Activated CD4-positive, alpha-beta T cell treated with anti-CD3 and anti-CD28 coated beads for 48 hours (primary cell): ENCODE measurements around the gene FTCD.

ENCODE experiments used
- DNase-seq: peaks from one replicate; pipeline ENCODE4 v3.0.0-alpha.2; 2020

Gene FTCD

DNA sequence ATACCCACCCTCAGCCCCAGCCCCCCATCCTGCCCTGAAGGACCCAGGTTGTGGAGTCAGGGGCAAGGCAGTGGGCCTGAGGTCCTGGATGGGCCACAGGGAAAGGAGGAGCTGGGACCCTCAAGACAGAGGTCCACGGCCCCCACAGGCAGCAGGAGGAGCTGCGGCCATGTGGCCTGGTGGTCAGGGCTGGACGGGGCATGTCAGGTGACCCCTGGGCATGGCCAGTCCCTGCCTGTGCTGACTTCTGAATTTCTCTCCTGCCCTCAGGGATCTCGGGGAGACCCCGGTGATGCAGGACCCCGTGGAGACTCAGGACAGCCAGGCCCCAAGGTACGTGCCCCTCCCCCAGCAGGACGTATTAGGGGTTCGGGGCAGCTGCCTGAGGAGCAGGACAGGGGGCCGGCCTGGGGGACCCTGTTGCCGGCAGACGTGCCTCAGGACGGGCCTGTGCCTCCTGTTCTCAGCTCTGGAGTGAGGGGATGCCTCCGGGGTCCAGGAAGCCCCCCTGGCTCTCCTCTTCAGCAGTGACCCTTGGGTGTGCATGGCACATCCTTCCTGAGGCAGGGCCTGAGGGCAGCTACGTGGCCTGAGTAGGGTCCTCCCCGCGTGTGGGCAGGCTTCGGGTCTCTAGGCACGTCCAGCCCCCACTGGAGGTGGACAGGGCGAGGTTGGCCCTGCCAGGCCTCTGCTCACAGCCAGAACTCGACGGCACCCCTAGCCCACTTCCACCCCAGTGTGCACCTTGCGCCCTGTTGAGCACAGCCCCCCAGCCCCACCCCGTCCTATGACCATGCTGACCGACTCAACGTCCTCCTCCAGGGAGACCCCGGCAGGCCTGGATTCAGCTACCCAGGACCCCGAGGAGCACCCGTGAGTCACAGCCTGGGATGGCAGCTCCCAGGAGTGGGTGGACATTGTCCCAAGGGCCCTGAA lies 33.8 kb downstream of the FTCD start:
- DNase-seq, result no peak

DNA sequence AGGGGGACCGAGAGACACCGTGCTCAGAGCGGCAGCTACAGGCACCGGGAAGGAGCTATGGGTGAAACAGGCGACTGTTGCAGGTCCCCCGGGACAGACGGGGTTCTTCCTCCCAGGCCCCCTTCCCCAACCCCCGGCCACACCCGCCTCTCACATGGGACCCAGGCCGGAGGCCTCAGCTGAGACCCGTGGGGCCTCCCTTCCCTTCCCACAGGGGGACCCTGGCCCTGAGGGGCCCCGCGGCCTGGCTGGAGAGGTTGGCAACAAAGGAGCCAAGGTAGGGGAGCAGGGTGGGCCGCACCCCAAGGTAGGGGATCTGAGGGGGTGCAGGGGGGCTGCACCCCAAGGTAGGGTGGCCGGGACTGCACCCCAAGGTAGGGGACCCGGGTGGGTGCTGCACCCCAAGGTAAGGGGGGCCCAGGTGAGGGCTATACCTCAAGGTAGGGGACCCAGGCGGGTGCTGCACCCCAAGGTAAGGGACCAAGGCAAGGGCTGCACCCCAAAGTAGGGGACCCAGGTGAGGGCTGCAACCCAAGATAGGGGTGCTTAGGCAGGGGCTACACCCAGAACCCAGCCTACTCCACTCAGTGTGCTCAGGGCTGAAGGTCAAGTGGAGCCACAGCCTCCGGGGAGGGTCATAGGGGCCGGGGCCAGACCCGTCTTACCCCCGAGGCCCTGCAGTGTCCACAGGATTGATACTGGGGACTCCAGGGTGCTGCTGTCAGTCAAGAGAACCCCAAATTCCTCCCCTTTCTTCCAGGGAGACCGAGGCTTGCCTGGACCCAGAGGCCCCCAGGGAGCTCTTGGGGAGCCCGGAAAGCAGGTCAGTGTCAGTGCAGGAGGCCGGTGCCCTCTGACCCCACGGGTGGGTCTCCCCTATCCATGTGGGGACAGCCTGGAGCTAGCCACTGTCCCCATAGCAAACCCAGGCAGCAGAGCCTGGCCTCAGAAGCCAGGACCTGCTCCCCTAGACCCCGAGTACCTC lies 34.8 kb downstream of the FTCD start:
- peak; percentile 0 for DNase-seq

DNA sequence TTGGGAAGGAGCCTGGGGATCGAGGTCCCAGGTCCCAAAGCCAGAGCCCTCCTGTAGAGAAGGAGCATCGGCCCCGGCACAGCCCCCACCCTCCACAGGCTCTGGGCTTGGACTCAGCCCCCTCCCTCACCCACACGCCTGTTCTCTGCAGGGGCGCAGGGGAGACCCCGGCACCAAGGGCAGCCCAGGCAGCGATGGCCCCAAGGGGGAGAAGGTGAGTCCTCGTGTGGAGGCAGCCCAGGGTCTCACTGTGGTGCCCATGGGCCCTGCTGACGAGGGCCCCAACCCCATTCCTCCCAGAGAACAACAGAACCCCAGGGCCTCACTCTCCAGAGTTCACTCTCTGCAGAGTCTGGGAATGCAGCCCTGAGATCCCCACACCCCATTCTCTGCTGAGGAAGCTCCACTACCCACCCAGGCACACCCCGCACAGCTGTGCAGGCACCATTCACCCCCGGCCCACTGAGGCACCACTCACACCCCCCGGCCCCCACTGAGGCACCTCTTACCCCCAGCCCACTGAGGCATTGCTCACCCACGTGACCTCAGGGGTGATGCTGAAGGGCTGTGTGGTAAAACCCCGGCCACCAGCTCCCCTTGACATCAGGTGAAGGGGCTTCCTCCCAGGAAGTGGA lies 35.6 kb downstream of the FTCD start:
- no peak for DNase-seq

DNA sequence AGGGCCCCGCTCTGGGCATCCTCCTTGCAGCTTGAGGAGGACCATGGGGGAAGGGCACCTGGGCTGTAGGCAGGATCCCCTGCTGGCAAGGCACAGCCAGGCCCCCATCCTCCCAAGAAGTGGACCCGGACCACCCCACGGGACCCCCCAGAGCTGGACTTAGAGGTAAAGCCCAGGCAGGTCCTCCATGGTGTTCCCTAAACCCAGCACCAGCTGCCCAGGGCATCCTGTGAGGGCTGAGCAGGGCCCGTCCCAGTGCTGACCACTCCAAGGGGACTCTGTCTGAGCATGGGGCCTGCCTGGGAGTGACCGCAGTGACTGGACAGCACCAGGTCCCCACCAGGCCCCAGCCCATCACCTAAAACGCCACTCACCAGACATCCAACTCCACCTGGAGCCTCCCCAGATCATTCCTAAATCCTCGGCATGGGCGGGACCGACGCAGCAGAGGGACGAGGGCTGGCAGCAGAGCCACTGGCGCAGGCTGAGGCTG lies 36.2 kb downstream of the FTCD start:
- DNase-seq, result peak; percentile 1

DNA sequence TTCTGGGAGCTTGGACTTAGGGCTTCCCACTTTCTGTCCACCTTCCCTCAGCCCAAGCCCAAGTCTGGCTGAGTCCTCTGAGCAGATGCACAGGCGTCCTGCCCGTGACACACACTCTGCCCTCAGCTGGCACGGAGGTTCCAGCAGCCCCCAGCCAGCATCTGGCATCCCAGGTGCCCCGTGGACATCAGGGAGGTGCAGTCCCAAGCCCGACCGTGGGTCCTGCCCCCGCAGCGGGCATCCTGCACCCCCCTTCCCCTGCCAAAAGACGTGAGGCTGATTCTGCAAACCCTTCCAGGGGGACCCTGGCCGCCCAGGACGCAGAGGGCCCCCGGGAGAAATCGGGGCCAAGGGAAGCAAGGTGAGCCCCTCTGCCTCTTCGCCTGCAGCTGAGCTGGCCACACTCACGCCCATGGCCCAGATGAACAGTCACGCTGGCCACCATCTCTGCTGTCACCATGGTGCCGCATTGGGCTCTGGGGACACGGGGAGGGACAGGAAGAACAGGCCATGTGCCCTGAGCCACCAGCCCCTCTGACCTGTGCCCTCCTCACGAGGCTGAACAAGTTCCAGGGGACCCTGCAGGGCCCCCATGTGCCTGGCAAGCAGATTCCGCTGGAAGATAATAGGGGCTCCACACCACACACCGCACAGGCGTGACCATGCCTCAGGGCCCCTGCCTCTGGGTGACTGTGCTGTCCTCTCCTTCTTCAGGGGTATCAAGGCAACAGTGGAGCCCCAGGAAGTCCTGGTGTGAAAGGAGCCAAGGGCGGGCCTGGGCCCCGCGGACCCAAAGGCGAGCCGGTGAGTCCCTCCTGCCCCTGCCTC lies 36.8 kb downstream of the FTCD start:
- DNase-seq, result peak; percentile 1

DNA sequence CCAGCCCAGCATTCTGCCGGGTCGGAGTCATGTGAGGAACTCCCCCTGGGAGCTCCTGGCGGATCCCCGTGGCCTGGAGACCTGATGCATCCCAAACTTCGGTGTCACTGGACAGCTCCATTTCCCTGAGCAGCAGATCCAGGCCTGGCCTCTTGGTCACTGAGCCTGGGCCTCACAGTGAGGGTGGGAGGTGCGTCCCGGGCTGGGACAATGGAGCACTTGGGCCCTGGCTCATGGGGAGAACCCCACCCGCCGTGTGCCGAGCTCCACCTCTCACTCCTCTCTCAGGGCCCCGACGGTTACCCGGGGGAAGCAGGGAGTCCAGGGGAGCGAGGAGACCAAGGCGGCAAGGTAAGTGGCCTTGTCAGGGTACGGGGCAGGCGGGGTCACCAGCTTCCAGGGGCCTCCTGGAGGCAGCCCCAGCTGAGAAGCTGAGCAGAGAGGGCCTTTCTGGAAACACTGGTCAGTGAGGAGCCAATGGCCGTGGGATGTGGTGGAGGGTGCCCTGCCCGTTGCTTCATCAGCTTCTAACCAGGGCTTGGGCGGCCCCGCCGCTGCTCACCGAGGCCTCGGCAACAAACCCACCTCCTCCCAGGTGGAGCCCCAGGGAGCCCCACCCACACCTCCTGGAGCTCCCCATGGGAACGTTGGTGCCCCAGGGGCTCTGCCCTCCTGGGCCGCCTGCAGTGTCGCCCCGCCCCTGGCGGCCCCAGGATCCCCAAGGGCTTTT lies 37.6 kb downstream of the FTCD start:
- DNase-seq, result no peak

DNA sequence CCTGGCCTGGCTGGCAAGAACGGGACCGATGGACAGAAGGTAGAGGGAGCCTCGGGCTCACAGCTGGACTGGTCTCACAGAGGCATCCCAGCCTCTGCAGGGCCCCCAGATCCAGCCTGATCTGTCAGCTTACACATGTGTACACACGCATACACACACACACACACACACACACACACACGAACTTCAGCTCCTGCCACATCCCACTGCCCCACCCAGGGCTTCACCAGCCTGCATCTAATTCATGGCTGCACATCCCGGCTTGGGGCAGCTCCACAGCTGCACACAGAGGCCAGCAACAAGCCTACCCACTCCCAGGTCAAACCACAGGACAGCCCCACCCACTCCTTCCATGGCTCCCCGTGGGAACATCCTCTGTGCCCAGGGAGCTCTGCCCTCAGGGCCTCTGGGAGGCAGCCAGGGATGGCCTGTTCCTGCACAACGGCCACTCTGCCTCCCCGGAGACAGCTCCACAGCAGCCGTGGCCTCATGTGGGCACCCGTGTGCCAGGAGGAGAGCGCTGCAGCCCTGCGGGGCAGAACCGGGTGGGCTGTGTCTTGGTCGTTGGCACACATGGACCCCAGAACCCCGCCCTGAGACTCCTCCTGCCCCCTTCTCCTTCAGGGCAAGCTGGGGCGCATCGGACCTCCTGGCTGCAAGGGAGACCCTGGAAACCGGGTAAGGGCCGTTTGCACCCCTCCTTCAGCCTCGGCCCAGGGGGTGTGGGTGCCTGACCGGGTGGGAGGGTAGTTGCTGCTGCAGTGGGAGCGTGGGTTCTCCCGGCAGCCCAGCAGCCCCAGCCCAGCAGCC lies 38.4 kb downstream of the FTCD start:
- DNase-seq, result no peak

DNA sequence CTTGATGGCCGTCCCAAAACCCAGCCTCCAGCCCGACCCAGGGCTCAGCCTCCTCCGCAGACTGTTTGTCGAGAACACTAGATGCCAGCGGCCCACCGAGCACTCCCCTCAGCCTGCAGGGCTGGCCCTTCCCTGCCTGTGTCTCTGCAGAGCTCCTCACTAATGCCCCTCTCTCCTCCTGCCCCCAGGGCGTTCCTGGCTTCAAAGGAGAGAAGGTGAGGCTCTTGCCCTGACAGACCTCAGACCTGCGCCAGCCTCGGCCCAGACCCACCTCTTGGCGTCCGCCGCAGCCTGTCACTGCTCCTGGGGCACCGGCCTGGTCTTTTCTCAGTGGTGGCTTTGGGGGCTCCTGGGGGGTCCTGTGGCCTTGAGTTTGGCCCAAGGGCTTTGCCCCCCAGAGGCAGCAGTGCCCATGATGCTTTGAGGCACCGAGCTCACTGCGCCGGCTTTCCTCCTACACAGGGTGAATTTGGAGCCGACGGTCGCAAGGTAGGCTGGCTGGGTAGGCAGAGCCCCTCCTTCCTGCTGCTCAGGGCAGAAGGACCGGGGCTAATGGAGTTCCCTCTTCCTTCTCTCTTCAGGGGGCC lies 39.1 kb downstream of the FTCD start:
- DNase-seq, result no peak

DNA sequence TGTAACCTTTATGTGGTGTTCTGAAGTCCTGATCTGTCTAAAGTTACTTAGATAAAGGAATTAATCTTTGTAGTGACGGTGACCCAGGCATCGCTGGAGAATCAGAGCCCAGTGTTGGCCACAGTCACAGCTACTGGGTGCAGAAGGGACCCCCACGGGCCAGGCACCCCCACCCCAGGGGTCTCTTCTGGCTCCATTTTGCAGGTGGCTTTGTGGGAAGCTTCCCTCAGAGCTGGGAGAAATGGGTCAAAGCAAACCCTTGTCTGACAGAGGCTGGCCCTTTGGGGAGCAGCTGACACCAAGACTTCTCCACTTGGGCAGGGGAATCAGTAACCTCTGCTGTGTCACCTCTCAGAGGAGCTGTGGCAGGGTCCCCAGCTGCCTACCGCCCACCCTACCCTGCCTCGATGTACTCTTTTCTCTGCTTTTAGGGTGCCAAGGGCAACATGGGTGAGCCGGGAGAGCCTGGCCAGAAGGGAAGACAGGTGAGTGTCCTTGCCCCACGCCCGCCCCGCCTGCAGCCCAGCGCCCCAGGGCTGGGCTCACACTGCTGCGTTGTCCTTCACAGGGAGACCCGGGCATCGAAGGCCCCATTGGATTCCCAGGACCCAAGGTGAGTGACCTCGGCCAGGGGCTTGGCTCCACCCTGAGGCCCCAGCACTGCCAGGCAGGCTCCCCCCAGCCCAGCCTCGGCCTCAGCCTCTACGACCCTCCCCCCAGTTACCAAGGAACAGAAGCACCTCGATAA lies 39.8 kb downstream of the FTCD start:
- no peak for DNase-seq

DNA sequence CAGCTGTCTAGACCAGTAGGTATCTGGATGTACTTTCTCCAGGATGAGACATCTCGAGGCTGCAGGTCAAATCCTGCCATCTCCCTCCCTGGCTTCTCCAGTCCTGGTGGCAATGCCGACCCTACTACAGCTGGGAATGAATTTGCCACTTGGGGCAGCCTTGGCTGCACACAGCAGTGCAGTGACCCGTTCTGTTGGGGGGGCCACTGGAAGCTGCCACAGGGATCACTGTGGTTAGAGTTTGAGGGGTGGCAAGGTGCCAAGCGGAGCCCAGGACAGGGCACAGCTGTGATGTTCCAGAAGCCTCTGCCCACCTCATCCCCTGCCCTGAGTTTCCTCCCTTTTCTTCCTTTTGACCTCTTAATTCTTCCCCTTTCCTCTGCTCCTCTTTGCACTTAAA lies 40.4 kb downstream of the FTCD start:
- DNase-seq, result peak; percentile 1

DNA sequence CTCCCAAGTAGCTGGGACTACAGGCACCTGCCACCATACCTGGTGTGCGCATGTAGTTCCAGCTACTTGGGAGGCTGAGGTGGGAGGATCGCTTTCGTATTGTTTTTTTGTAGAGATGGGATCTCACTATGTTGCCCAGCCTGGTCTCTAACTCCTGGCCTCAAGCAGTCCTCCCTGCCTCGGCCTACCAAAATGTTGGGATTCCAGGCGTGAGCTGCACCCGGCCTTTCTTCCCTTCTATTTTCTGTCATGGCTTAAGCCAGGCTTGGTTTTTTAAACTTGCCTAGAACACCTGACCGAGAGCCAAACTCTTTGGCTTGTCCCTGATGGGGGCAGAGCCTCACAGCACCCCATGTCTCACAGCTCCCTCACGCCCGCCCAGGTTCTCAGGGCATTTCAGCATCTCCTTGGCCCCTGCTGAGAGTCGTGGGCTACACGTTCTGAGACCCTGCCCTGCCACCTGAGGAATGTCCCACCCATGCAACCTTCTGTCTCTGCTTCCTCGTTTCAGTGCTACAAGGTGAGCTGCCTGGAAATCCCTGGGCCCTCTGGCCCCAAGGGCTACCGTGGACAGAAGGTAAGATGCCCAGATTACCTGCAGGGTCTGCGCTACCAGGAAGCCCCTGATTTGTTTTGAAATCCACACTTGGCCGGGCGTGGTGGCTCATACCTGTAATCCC lies 41.7 kb downstream of the FTCD start:
- DNase-seq, result no peak

DNA sequence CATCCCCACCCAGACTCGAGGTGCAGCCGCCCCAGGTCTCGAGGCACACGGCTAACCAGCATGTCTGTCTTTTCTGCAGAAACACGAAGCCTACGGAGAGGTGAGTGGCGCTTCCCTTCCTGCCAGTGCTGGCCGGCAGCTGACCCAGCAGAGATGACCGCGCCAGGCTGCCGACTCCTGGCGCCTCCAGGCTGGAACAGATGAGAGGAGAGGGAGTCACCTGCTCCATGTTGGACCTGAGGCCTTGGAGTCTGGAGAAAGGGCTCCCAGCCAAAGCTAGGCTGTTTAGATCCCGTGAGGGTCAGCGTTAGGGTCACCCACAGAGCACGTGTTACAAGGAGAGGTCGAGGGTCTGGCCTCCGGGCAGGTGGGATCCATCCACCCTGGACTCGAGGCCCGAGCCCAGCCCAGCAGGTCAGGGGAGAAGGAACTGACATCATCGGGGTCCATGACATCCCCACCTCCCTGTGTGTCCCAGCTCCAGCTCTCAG lies 42.6 kb downstream of the FTCD start:
- DNase-seq, result no peak

DNA sequence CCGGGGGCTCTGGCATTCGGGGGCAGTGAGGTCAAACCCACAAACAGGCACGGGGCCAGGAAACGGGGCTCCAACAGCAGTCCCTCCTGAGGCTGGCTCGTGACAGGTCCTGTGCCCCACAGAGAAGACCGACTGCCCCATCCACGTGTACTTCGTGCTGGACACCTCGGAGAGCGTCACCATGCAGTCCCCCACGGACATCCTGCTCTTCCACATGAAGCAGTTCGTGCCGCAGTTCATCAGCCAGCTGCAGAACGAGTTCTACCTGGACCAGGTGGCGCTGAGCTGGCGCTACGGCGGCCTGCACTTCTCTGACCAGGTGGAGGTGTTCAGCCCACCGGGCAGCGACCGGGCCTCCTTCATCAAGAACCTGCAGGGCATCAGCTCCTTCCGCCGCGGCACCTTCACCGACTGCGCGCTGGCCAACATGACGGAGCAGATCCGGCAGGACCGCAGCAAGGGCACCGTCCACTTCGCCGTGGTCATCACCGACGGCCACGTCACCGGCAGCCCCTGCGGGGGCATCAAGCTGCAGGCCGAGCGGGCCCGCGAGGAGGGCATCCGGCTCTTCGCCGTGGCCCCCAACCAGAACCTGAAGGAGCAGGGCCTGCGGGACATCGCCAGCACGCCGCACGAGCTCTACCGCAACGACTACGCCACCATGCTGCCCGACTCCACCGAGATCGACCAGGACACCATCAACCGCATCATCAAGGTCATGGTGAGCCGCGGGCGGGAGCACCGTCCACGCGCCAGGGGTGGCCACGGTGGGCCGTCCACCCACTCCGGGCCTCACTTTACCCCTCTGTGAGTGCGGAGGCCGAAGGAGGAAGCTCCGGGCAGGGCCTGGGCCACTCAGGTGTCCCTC lies 43.3 kb downstream of the FTCD start:
- no peak for DNase-seq

DNA sequence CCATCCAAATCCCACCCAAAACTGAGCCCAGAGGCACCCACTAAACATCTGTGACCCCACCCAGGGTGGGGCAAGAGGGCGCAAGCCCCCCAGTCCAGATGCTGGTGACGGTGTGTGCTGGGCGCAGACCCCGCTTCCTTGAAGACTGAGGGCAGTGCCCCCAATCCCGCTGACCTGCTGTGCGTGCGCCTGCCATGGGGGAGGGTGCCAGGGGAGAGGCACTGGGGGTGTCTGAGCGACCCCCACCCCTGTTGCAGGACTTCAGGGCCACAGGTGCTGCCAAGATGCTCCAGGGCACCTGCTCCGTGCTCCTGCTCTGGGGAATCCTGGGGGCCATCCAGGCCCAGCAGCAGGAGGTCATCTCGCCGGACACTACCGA lies 44.2 kb downstream of the FTCD start:
- DNase-seq, result no peak

DNA sequence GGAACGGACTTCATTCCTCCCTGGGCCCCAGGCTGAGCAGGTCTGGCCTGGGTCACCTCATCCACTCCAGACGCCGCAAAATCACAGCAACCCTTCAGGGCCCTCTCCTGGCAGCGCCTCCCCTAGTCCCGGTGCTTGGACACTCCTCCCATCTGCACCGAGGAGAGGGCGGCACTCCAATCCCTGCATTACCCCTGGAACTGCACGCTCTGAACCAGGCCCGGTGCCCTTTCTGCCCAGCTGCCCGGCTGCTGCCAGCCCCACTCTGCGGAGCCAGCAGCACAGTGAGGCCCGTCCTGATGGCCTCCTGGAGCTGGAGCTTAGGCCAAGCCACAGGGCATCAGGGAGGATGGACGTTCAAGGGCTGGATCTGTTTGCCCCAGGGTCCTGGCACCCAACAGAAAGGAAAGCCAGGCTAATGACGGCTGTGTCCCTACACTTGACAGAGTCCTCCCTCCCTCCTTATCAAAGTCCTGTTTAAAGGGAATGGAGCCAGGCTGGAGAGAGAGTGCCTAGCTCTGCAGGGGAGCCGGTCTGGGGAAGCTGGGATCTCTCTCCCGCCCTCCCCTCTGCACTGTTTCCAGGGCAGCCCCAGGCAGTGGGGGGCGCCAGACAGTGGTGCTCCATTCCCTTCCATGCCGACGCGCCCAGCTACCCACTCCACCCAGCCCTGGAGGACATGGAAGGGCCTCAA lies 44.7 kb downstream of the FTCD start:
- no peak for DNase-seq

DNA sequence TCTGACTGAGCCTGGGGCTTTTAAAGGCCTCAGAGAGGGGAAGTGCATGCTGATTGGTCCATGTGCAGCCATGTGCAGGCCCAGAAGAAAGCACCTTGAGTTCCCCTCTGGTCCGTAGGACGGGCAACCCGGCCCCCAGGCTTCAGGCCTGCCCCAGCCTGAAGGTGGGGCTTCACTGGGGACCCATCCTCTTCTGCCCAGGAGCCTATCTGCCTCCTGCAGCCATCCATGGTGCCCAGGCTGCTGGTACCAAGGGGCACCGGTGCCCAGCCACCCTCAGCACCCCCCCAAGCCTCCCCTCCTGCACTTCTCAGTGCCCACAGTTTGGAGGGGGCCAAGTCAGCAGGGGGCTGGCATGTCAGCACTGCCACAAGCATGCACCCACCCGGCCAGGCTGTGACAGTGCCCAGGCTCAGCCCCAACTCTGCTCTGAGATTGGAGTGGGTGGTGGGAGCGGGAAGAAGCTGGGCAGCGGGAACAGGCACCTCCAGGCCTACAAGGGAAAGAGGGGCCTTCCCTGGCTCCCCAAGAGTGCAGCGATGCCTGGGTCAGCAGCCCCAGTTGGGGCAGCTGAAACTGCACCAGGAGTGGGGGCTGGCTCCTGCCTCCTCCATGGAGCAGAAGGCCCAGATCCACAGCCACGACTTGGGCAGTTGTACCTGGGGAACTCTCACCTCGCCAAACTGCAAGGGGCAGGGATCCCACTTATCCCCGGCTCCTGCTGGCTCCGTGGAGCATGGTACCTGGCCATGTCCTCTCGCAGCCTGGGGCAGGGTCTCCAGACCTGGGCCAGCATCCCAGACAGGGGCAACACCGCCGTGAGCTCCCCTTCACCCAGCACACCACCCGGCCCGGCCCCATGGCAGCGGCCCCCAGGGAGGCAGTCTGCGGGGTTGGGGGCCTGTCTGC lies 45.8 kb downstream of the FTCD start:
- no peak for DNase-seq
